ENCODE data around the gene SPIN4.
"Not testable (repeated sequence)": the region's sequence is repeated elsewhere in the genome, so short reads cannot be mapped to it uniquely, and the experiment has no call there.

The SPIN4 gene

DNA sequence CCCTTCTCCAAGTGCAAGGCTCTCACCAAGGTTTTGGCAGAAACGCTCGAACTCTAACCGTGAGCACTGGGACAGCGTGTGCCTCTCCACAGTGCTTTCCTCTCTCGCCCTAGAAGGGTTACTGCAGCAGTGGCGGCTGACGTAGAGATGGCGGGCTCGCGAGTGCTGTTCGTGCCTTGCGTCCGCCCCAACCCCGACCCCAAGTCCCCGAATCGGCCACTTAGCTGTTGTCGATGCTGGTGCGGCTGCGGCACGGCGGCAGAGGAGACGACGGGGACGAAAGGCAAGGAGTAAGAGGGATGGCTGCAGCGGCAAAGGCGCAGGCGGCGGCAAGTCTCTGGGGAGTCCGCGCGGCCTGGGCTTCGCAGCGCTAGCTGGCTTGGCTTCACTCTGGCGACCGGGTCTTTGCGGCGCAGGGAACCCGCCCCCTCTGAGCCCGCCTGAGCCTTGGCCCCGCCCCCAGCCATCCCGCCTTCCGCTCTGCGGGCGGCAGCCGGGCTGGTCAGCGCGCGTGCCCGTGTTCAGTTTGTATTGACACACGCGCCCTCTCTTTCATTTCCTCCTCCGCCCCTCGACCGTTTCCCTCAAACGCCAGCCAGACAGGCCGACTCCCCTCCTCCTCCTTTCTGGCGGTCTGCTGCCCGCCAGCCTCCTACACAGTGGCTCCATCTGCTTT is at the start of gene SPIN4:
Gene SPIN4 (minus strand): TSS at position 392 of the 676 bp plus-strand sequence. CDS start 513 bp downstream, outside the sequence.
- DNase-seq (ENCODE audit: low read depth in 2 of 2, low spot score in 1 of 2): peak; percentile 21 to 34

DNA sequence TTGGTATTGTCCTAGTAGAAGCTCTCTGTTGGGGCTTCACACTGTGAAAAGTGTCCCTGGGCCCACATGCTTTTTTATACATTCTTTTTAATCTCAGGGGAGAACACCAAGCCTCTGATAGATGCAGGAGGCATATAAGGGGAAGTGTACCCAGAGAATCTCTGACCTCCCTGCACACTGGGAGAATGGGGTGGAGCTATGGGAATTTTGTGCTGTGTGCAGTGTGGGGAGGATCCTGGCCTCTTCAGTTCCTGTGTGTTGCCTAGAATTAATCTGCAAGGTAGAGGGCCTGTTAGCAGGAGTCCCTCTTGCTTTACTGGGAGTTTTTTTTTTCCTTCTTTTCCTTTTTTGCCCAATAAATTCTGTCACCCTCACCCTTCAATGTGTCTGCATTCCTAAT is 49.2 kb upstream of the SPIN4 start:
- DNase-seq (ENCODE audit: low read depth in 2 of 2, low spot score in 1 of 2): no peak

DNA sequence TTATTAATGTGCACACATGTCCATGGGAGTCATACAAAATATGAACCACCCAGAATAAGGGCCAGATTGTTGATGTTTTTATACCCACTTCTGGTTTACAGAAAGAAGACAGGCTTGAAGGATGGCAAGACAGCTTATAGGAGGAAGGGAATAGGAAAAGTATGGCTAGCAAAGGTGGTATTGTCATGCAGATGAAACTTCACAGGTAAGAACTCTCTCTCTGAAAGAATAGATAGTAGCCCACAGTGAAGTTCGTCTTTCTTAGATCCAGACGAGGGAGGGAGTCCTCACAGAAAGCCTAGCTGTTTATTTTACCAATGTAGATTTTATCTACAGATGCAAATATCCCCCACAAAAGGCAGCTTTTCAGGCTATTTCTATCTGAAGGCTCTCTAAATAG is 43.7 kb upstream of the SPIN4 start:
- DNase-seq (ENCODE audit: low read depth in 2 of 2, low spot score in 1 of 2): no peak

DNA sequence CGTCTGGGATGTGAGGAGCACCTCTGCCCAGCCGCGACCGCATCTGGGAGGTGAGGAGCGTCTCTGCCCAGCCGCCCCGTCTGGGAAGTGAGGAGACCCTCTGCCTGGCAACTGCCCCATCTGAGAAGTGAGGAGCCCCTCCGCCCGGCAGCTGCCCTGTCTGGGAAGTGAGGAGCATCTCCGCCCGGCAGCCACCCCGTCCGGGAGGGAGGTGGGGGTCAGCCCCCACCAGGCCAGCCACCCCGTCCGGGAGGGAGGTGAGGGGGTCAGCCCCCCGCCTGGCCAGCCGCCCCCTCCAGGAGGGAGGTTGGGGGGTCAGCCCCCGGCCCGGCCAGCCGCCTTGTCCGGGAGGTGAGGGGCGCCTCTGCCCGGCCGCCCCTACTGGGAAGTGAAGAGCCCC is 42.0 kb upstream of the SPIN4 start:
- not testable (repeated sequence) for DNase-seq (ENCODE audit: low read depth in 2 of 2, low spot score in 1 of 2)

DNA sequence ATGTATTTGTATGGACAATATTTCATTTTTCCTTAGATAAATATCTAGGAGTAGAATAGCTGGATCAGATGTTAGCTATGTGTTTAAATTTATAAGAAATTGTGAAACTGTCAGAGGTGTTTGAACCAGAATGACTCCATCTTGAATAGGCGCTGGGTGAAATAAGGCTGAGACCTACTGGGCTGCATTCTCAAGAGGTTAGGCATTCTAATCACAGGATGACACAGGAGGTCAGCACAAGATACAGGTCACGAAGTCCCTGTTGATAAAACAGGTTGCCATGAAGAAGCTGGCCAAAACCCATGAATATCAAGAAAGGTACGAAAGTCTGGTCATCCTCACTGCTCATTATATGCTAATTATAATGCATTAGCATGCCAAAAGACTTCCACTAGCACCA is 36.3 kb upstream of the SPIN4 start:
- DNase-seq (ENCODE audit: low read depth in 2 of 2, low spot score in 1 of 2): no peak

DNA sequence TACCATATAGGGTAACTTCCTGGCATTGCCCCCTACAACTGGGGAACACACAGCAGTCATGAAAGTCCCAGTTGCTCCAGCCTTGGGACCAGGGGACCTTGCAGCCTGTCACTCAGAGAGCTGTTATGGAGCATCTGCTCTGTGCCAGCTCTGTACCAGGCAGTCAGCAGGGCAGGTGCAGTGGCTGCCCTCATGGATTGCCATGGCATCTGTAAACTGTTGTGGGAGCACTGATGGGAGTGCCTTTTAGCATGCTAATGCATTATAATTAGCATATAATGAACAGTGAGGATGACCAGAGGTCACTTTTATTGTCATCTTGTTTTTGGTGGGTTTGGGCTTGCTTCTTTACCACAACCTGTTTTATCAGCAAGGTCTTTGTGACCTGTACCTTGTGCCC is 33.1 kb upstream of the SPIN4 start:
- not testable (repeated sequence) for DNase-seq (ENCODE audit: low read depth in 2 of 2, low spot score in 1 of 2)

DNA sequence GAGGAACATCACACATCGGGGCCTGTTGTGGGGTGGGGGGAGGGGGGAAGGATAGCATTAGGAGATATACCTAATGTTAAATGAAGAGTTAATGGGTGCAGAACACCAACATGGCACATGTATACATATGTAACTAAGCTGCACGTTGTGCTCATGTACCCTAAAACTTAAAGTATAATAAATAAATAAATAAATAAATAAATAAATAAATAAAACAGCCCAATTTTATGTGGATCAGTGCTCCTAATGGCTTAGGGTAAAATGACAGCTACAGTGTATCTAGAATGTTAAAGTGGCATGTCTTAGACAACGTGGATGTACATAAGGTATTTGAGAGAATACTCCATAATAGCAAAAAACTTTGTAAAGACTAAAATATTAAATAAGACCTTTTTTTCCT is 21.9 kb upstream of the SPIN4 start:
- DNase-seq (ENCODE audit: low read depth in 2 of 2, low spot score in 1 of 2): not testable (repeated sequence)

DNA sequence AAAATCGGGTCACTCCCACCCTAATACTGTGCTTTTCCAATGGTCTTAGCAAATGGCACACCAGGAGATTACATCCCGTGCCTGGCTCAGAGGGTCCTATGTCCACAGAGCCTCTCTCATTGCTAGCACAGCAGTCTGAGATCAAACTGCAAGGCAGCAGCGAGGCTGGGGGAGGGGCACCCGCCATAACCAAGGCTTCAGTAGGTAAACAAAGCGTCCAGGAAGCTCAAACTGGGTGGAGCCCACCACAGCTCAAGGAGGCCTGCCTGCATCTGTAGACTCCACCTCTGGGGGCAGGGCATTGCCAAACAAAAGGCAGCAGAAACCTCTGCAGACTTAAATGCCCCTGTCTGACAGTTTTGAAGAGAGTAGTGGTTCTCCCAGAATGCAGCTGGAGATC is 16.6 kb upstream of the SPIN4 start:
- not testable (repeated sequence) for DNase-seq (ENCODE audit: low read depth in 2 of 2, low spot score in 1 of 2)

DNA sequence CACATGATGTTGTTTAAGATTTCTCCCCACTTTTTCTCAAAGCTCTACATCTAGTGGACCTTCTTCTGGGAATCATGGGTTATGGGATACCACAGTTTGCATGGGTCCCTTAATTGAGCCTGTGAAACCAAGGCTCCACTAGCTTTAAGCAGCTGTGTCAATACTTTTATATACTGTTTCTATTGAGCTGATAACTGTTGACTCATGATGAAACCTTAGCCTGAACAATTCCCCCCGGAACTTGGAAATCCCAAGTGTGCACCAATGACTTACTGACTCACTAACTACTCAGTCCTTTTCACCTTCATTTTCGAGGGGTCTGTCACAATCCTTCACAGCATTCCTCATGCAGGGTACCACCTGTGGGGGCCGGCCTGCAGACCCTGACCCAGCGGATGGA is 12.7 kb upstream of the SPIN4 start:
- no peak for DNase-seq (ENCODE audit: low read depth in 2 of 2, low spot score in 1 of 2)

DNA sequence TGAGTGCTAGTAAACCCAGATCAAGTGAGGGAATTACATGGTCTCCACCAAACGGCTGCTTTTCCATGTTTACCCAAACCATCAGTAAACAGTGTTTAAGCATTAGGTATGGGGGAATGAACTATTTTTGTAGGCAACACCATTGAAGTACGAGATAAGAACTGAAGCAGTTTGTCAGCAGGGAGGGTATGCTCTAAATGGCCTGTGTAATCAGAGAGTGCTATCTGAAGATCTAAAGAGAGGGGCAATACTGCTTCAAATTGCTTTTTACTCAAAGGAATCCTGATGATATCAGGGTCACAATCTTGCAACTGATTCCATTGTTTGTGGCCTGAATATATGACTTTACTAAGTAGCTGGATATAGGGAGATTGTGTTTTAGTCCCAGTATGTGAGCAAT is 10.4 kb upstream of the SPIN4 start:
- DNase-seq (ENCODE audit: low read depth in 2 of 2, low spot score in 1 of 2): no peak

DNA sequence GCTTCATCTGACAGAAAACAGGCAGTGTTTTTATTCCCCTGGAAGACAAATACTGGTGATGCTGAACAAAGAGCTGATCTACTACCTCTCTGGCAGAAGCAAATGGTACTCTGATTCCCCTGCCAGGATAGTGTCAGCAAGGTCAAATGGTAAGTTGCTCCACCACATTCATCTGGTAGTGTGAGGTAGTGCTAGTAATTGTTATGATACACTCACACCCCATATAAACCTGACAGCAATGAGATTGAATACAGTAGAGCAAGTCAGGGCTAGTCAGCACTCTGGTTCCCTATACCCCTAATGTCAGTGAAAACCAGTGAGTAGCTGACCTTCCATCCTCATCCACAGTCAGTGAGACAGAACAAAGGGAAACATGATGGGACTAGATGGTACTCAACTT is 3.4 kb upstream of the SPIN4 start:
- no peak for DNase-seq (ENCODE audit: low read depth in 2 of 2, low spot score in 1 of 2)

DNA sequence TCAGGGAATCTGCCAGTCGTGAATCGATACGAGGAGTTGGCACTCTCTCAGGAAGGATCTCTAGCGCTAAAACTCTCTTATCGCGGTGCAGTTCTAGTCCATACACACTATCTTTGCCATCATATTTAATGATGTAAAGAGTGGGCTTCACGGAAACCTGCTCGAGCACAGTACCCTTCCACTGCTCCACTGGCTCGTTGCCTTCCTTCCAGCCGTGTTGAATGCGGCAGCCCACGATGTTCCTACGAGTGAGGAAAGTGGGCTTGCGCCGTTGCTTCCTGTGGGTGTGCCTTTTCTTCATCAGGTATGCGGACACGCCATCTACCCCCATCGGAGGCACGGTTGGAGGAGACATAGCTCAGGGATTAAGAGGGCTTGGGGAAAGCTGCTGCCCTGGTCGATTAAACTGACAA is 661 bp downstream of the SPIN4 start:
- DNase-seq (ENCODE audit: low read depth in 2 of 2, low spot score in 1 of 2): peak in 1 of 2 donors; percentile 0

DNA sequence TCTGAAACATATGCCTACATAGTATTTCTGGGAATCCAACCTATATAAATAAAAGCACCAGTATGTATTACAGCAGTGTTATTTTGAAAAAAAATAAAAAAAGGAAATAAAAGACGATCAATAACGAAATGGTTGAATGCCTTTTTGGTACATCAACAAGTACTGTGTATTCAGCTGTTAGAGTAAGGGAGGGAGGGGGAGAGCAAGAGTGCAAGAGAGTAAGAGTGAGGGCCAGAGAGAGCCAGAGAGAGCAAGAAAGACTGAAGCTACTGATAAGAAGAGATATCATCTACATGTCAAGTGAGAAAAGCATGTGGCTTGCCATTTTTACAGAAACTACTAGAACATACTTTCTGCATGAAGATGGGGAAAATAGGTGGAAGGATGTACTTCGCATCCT is 1.8 kb downstream of the SPIN4 start:
- DNase-seq (ENCODE audit: low read depth in 2 of 2, low spot score in 1 of 2): no peak

DNA sequence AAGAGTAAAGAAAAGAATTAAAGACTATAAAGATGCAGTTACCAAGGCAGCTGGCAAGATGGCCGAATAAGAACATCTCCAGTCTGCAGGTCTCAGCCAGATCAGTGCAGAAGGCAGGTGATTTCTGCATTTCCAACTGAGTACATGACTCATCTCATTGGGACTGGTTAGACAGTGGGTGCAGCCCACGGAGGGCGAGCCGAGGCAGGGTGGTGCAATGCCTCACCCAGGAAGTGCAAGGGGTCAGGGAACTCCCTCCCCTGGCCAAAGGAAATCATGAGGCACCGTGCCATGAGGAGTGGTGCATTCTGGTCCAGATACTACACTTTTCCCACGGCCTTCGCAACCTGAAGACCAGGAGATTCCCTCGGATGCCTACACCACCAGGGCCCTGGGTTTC is 20.5 kb downstream of the SPIN4 start:
- DNase-seq (ENCODE audit: low read depth in 2 of 2, low spot score in 1 of 2): no peak

DNA sequence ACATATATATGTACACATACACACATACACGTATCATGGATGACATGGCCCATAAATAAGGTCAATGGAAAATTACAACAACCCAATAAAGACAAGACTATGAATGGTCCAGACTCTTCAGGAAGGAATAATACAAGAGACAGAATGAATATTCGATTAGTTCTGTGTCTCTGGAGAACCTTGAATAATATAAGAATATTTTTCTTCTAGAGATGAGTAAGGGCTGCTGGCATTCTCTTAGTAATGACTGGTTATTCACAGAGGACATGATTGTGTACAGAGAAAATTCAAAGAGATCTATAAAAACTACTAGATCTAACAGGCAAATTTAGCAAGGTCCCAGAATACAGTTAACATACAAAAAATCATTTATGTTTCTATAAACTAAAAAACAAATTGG is 23.3 kb downstream of the SPIN4 start:
- DNase-seq (ENCODE audit: low read depth in 2 of 2, low spot score in 1 of 2): no peak

DNA sequence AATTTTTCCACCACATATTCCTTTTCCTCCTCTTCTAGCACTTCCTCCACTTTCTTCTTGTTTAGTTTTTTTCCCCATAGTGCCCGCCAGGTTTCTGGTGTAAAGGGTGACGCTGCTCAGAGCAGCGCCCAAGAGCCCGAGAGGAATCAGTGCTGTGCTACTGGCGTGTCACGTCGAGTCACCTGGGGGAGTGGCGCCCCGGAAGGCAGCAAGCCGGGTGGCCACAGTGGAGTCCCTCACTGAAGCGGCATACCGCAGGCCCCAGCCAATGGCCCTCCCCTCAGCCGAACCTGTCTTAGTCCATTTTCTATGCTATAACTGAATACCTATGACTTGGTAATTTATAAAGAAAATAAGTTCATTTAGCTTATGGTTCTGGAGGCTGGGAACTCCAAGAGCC is 51.5 kb downstream of the SPIN4 start:
- DNase-seq (ENCODE audit: low read depth in 2 of 2, low spot score in 1 of 2): no peak

Data from stimulated activated CD8-positive, alpha-beta memory T cell treated with anti-CD3 and anti-CD28 coated beads, Interleukin-4, amount 100 ng/mL, for 1 hour (primary cell).